GM21717 (cell line): ENCODE data around the gene CASR.
A peak's percentile ranks its signal among the peaks of the same experiment; 100 is the strongest.

Experiments
- ATAC-seq: cut with Tn5 transposase; IDR thresholded peaks from one replicate; pipeline ENCODE4 v1.9.1; 2021; ENCODE audit warnings: mild to moderate bottlenecking, moderate library complexity; ENCODE audit not compliant: unreplicated experiment

The CASR gene

GRCh38 chr3:122215592-122216298, 32.3 kb downstream of the CASR start:
- no peak for ATAC-seq

- no peak for ATAC-seq
These were observed 34.4 kb downstream of the CASR start for GRCh38 chr3:122217901-122218300.

DNA sequence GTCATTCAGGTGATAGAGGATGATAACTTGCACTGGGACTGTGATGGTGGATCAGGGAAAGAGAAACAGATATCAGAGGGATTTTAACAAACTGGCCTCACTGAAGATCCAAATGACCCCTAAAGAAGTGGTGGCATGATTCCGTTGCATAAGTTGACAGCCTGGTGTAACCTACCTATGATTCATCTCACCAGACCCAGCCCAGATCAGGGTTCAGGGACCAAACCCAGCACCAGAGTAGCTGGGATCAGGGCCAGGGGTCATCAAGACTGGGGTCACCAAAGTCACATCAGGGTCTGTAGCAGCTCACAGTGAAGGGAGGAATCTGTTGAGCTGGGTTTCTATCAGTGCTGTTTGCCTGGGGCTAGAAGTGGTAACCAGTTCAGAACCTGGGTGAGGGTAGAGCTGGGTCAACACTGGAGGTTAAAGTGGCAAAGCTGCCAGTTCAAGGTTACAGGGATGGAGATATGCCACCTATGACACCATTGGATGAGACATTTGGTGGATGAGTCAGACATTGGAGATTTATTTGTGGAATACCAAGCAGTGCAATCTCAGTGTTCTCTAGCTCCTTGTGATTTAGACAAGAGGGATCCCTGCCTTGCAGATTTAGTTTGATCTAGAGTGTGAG, 35.9 kb downstream of the CASR start:
- ATAC-seq, result no peak

DNA sequence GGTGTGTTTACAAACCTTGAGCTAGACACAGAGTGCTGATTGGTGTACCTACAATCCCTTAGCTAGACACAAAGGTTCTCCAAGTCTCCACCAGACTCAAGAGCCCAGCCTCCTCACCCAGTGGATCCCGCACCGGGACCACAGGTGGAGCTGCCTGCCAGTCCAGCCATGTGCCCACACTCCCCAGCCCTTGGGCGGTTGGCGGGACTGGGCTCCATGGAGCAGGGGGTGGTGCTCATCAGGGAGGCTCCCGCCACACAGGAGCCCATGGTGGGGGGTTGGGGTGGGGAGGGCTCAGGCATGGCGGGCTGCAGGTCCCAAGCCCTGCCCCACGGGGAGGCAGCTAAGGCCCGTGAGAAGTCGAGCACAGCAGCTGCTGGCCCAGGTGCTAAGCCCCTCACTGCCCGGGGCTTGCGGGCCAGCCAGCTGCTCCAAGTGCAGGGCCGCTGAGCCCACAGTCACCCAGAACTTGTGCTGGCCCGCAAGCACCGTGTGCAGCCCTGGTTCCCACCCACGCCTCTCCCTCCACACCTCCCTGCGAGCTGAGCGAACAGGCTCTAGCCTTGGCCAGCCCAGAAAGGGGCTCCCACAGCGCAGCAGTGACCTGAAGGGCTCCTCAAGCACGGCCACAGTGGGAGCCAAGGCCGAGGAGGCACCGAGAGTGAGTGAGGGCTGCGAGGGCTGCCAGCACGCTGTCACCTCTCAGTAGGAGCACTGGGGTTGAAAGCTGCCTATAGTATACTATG, 43.7 kb downstream of the CASR start:
- no peak for ATAC-seq

- ATAC-seq, result no peak
These were observed 46.7 kb downstream of the CASR start for GRCh38 chr3:122230174-122230573.

- no peak for ATAC-seq
These were observed 48.1 kb downstream of the CASR start for GRCh38 chr3:122231465-122232157.

DNA sequence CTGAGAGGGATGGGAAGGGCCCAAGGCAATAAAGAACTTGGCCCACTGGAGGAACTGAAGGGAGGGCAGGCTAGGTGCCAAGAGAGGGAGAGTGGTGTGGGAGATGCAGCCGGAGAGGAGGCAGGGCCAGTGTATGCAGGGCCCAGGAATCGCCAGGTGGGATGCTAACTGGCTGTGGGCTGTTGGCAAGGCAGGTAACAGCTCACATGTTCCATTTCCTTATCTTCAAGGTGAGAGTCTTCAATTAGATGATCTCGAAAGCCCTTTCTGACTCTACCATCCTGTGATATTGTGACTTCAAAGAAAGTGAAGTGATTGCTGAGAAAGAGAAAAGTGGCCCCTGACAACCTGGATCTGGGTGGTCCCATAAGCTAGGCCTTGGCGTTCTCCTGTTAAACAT, 49.0 kb downstream of the CASR start:
- ATAC-seq, result no peak

DNA sequence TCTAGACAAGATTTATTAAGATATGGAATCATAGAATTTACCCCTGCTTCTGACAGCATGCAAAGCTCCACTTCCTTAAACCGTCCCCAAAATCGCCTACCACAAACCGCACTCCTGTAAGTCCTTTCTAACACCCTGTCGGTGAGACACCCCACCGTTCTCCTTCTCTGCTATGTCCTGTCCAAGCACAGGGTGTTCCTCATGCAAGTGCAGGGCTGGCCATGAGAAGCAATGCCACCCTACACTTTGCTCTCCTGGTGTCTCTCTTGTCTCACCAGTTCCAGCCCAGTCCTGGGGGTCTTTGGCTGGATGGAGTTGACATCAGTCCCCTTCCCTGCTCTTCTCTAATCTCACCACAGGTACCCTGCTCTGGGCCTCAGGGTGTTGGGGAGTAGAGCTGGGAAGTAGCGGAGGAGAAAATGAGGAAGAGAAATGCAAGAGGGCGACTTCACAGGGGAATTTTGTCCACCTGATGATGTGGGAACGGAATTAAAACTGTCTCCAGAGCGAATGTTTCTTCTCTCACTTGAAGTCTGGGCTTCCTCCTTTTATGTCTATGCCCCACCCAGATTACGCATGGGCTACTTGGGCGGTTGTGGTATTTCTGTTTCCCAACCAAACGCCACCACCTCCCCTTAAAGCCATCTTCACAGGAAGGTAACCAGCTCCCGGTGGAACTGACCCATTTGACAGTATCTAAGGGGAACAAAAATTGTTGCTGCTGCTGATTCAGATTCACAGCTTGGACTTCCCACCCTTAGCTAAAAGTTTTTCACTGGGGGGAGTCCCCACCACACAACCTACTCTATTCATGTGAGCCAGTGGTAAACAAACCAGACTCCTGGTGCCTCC, 49.9 kb downstream of the CASR start:
- peak; percentile 68 for ATAC-seq

DNA sequence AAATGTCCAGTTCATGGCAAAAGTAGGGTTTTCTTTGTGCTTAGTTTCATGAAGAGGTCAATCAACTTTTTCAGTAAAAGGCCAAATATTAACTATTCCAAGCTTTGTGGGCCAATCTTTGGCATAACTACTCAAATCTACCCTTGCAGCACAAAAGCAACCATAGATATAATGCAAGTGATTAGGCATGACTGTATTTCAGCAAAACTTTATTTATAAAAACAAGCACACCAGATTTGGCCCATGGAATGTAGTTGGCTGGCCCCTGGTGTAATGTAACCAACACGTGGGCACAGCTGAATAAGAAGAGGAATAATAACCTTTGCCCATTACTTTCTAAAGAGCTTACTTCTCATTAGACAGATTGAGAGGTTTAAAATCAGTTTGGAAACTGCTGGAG, 50.6 kb downstream of the CASR start:
- no peak for ATAC-seq

GRCh38 chr3:122235147-122235546, 51.7 kb downstream of the CASR start:
- peak; percentile 45 for ATAC-seq

- no peak for ATAC-seq
These were observed 55.6 kb downstream of the CASR start for GRCh38 chr3:122239112-122239511.

DNA sequence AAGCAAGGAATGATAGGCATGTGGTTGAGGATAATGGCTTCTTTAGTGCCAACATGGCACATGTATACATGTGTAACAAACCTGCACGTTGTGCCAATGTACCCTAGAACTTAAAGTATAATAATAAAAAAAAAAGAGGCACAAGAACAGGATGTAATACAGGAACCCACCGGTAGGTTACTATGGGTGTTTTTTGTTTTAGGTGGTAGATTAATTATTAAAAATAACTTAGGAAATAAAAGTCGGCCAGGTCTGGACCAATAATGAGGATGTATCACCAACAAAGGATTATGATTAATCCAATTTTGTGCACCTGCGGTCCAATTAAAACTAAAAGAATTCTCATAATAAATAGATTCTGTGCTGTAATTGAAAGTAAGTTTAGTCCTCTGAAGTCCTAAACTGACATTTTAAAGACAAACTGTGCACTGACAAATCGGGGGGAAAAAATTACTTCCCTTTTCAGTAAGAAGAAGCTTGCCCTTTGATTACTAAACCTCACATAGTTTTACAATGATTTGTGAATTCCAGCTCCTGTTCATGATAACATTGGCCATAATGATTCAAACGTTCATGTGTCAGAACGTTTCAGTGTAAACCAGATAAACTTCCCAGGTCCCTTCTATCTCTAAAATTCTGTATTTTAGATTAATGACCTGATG, 62.2 kb downstream of the CASR start:
- no peak for ATAC-seq

DNA sequence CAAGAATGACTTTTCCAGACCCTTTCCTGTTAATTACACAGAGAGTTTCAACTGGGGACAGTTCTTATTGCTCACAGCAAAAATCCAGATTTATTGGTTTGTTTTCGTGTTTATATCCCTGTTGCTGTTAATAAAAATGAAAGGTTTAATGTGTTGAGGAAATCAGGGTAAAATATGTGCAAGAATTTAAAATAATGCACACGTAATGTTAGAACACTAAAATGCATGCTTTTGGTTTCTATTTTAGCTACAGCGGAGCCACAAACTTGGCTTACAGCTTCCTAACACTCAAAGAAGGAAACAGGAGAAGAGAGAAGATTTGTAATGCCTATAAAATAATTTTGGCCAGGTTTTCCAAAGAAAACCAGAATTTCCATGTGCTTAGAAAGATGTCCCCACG, 62.7 kb downstream of the CASR start:
- ATAC-seq, result no peak

DNA sequence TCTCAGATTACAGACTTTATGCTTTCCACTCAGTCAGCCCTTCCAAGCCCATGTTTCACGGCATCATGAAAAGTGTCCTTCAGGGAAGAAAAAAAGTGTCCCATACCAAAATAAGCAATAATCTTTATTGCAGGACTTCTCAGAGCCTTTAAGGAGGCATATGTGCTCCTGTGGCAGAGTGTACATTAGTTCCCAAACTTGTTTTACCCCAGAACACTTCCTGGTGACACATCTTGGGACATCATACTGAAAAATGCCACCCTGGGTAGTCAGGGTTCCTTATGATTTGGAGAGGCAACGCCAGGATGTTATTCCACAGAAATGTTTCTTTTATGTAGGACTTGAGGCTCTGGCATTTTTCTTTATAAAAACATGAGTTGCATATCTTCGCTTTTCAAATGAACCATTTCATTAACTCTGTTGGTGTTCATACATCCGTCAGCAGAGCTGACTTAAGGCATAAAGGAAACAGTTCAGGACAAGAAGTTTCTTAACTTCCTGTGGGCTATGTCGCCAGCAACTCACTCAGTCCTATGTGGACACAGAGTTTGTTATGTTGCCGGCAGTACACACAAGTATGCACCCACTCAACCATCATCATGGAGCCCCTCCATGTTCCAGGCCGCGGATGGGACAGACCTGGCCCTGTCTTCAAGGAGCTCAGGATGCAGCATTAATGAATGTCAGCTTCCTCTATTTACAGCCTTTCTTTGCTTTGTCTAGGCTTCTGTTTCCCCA, 63.8 kb downstream of the CASR start:
- ATAC-seq, result no peak

DNA sequence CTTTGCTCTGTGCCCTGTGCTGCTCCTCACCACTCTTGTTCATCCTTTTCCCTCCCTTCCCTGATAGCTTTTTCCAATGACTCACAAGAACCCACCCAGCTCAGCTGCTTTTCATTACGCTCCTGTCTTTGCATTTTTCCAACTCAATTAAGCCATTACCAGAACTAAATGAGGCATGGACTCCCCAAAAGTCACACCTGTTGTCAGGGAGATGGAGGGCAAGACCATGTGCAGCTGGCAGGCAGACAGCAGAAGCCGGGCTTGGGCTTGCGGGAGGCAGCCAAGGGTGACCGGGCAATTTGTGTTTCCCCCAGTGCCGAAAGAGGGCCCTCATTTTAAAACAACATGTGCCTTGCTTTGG, 64.3 kb downstream of the CASR start:
- no peak for ATAC-seq

DNA sequence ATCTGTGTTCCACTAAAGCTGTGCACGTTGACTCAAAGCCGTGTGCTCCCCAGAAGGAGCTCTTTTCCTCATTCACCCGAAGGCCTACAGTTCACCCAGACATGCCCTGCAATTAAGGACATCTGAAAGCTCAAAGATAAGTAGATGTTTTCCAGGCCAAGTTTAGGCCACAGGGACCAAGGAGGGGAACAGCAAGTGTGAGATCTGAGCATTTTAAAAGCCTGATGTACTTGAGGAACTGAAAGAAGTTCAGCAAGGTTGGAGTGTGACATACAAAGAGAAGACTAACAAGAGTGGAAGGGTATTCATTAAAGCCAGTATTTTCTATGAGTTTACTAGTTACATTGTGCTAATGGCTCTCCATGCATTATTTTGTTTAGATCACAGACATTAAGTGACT, 68.0 kb downstream of the CASR start:
- no peak for ATAC-seq

DNA sequence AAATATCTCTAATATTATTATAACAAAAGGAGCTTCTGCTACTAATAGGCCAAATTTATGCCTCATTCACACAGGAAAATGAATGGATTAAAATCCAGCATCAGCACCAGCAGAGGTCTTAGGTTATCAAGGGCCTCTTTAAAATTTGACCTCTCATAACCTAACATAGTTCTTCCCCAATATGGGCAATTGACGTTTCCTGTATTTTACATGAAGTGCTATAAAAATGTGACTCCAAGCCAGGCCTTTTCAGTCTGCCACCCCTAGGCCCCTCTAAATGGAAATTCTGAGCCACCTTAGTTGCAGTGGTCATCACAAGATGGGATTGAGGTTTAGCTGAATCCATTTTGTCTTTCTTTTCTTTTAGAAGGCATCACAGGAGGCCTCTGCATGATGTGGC, 70.1 kb downstream of the CASR start:
- no peak for ATAC-seq

- ATAC-seq, result peak; percentile 65
These were observed 72.4 kb downstream of the CASR start for GRCh38 chr3:122255757-122256439.
